NCI-H2196 (cell line): Measurements from ENCODE around the gene AHRR.
"Not testable (repeated sequence)": the region's sequence is repeated elsewhere in the genome, so short reads cannot be mapped to it uniquely, and the experiment has no call there.

Experiments
- DNase-seq: peaks from one replicate; lab custom pipeline; 2025; ENCODE audit not compliant: unreplicated experiment; lab: John Stamatoyannopoulos, UW

AHRR gene

DNA sequence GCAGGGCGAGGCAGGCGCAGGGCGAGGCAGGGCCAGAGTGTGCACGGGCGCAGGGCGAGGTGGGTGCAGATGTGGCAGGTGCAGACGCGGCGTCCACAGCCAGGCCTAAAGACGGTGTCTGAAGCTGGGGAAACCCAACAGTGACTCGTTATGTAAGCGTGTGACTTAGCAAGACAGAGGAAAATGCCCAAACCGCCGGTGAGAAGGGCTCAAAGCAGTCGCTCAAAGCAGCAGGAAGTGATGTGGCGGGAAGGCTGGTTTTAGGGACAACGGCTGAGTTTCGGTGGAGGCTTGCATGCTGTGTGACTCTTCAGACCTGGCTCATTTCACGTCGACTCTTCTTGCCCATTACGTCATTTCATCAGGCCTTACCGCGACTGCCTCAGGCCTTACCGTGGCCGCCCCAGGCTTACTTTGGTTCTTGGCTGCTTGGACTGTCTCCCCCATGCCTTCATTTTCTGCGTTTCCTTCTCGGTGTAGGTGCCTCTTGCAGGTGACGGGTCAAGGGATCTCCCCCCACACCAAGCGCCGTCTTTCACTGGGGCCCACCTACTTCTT, 71.0 kb downstream of the AHRR start:
- DNase-seq, result no peak

DNA sequence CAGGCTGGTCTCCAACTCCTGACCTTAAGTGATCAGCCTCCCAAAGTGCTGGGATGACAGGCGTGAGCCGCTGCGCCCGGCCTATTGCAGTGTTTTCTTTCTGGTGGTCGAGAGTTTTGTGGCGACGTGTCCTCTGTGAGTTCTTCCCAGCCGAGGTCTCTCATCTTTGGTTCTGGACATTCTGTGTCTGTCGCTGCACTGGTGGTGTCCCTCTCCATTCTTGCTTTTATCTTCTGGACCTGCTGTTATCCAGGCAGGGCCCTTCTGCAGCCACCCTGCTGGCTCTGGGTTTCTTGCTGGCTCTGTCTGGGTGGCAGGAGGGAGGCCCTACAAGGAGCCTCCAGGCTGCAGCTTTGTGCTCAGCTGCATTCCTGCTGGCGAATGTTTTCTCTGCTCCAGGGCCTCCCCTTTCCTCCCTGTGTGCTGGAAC, 72.3 kb downstream of the AHRR start:
- DNase-seq, result no peak

DNA sequence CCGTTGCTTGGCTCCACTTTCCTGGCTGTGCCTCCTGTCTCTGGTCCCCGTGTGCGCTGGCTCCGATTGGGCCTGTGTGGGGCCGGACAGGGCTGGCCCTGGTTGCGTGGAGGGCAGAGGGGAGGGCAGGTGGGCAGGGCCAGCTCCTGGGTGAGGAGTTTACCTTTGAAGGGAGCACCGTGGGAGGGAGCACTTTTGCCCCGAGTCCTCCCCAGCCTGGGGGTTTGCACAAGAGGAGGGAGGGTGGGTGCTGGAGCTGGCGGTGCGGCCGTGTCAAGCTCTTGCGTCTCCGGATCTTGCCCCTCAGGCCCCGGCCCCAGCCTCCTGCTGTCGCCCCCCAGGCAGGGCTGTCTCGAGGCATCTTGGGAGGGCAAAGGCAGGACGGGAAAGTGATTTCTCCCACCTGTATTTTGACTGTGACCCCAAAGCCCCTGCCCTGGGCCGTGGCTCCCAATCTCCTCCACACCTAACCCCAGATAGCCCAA, 73.2 kb downstream of the AHRR start:
- DNase-seq, result no peak

DNA sequence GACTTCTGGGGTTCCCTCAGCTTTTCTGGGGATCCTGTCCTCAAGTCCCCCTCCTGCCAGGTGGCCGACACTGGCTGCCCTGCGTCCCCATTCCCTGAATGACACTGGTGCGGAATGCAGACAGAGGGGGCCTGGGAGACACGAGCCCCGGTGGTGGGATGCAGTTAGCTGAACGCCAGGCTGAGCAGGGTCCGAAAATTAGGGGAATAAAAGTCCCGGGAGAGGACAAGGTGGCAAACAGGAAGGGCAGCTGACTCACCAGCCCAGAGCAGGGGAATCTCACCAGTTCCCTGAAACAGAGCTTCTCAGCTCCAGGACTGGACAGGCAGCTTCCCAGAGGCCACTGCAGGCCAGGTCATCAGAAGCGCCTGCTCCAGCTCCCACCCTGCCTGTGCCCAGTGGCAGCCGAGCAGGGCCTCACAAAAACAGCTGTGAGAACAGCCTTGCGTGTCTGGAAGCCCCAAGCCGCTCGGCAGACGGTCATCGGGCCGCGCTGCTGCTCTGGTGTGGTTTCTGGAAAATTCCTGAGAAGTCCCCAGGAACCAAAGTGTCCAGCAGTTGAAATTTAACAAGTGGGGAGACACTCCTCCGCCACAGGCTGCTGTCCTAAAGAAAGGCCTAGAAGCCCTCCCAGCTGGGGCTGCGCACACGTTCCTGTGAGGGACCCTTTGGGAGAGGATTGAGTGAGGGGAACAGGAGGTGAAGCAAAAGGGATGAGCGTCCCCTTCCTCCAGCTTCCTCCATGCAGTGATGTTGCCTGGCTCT, 73.8 kb downstream of the AHRR start:
- no peak for DNase-seq

DNA sequence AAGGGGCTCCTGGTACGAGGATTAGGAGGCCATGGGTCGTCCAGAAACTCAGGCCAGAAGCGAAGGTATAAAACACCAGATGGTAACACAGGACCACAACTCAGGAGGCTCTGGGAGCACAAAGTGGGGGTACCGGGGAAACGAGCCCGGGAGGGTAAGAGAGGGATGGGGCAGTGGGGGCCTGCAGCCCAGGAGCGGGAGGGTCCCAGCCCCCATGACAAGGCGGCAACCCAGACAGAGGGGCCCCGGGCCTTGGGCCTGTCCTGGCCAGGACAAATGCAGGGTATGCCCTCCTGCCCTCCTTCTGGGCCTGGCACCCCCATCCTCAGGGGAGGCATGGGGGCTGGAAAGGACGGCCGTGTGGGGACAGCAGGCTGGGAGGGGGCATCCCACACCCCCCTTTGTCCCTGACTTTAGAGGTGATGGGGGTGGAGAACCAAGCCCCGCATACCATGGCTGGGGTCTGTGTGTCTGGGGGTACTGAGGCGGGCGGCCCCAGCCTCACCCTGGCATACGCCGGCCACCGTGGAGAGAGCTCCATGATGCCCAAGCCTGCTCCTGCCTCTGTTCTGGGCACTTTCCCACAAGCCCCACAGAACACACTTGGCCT, 74.5 kb downstream of the AHRR start:
- DNase-seq, result no peak

DNA sequence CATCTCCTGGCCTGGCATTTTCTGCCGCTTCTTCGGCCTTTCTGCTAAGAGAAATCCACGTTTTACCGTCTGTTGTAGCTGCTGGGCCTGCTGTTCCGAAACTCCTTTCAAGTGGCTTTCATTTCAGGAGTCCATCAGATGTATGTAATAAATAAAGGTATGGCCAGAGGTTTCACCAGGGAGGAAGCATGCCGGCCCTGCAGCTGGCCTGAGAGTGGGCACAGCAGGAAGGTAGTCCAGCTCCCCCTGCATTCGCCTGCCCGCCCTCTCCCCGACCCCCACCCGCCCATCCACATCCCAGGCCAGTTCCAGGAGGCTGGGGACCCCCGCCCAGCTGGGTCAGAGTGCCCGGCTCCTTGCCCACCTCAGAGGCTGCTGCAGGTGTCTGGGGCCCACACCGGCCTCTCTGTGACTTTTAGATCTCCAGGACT, 75.0 kb downstream of the AHRR start:
- no peak for DNase-seq

DNA sequence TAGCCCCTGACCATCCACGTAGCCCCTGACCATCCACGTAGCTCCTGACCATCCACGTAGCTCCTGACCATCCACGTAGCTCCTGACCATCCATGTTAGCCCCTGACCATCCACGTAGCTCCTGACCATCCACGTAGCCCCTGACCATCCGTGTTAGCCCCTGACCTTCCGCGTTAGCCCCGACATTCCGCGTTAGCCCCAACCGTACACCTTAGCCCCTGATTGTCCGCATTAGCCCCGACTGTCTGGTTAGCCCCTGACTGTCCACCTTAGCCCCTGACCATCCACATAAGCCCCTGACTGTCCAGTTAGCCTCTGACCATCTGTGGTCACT, 76.6 kb downstream of the AHRR start:
- not testable (repeated sequence) for DNase-seq

DNA sequence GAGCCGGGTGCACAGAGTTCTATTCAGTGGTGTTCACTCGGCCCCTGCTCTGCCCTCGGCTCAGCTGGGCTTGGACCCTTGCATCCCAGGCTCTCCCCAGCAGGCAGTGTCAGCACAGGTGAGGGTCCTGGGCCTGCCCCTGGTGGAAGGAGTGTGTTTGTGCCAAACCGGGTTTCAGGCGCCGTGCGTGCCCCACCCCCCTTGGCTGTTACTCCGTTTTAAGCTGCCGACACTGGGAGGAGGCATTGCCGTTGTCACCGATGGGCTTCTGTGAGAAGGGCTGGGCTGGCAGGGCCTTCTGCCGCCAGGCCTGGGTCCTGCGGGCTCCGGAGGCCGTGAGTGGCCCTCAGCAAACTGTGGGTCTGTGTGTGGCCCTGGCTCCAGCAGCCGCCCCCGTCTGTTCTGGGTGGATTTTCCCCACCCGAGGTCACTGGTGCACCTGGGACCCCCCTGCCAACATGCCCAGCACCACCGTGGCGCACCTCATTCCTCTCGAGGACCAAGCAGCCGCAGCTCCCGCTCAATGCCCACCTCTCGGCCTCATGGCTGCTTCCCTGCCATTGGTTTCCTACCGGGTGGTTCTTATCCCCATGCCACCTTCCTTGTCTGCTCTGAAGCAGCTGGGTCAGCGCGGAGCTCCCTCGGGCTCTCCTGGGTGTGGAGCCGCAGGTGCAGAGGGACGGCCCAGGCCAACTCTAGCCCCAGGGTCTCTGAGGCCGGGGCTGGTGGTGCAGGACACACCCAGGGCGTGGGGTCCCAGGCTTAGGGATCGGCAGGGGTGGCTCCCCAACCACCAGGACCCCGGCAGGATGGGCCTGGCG, 77.2 kb downstream of the AHRR start:
- no peak for DNase-seq

DNA sequence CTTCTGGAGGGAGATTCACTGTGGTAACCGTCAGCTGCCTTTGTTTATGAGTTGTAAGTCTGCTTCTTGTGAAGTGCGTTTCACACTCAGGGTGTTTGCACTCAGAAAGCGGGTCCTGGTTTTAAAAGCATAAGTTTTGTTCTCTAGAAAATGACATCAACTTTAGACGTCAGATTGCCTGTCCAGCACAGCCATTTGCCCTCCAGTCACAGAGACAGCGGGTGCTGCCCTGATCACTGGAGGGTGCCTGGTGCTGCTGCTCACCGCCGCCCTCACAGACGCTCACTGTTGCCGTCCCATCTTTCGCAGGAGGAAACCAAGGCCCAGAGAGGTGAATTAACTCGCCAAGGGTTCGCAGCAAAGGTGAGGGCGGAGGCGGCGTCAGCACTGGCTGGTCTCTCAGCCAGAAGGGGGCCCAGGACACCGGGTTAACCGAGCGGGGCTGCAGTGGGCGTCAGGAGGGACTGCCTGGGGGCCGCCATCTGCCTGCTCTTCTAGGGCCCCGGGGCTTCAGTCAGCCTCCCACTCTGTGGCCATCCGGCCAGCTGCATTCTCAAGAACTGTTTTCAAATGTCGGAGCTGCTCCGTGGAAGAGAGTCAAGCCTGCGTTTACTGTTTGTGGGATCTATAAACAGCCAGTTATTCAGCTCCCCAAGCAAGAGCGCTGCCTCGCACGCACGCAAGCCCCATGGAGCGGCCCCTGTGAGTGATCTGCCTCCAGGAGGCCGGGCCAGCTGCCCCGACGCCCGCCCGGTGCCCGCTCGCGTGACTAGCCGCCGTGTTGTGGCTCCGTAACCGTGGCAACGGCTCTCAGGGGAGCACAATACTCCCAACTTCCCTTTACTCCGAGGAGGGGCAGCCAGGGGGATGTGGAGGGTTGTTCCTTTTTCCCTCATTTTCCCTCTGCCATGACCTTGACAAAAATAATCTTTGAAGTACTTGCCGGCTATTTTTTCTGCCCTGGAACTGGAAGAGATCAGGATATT, 78.1 kb downstream of the AHRR start:
- peak; percentile 87 for DNase-seq

DNA sequence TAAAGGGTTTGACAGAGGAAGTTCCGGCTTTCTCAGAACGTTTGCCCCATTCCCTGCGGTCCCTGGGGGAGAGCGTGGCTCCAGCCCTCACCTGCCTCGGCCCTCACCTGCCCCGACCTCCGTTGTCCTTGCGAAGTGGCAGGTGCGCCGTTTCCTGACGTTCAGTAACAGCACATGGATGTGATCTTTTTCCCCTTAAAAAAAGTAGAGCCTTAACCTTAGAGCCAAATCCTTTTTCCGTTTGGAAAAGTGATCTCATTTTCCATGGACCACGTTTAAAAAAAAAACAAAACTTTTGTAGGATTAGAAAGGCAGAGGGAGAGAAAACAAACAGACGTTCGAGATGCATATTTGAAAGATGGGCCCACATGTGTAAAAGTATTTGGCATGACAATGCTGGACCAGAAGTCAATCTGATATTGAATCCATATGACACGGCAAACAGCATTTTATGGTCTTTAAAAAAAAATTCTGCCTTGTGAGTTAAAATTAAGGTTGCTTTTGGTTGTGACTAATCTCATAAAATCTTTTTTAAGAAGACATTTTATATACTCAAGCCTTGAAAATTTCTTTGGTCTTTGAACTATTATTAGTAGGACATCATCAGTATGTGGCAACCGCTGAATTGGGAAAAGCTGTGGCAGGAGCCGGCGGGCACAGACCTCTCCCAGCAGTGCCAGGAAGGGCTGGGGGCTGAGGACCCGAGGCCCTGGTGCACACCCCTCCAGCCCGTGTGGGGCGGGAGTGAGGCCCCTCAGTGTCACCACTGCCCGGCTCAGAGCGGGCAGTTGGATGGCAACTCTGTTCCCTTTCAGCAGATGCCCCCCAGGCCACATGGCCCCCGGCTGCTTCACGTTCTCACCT, 79.0 kb downstream of the AHRR start:
- DNase-seq, result peak; percentile 73

DNA sequence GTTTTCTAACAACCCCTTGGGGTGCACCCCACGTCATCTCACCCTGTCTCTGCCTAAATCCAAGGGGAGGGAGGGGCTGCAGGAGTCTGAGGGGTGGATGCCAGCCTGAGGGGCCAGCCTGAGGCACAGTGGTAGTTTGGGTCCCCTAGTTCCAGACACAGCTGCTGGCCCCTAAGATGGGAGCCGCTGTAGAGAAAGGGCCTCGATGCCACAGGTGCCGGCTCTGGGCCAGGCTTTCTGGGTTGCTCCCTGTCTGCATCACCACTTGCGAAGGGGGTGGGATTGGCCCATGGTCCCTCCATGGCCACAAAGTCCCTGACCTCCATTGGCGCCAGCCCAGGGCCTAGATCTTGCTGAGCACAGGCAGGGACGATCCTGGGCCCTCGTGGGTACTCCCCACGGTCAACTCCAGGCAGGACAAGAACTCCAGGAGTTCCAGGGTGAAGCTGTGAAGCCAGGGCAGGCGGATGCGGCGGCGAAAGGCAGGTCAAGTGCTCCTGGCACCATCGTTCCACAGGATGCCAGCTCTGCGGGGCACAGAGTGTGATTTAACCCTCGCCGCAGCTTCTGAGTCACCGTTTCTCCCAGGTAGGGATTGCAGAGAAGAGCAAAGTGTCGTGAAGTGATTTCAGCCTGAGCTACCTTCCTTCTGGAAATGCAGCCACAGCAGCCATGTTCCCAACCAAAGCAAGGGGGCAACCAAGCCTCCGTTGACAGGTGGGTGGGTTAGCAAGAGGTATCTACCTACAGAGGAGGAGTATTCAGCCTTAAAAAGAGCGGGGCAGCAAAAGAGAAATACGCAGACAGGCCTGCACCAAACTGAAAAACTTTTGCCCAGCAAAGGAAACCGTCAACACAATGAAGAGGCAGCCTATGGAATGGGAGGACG, 79.9 kb downstream of the AHRR start:
- DNase-seq, result no peak

DNA sequence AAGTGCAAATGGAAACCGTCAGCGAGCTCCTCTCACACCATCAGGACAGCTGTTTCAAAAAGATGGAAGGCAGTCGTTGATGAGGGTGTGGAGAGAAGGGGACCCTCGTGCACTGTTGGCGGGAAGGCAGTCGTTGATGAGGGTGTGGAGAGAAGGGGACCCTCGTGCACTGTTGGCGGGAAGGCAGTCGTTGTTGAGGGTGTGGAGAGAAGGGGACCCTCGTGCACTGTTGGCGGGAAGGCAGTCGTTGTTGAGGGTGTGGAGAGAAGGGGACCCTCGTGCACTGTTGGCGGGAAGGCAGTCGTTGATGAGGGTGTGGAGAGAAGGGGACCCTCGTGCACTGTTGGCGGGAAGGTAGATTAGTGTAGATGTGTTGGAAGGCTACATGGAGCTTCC, 80.7 kb downstream of the AHRR start:
- DNase-seq, result not testable (repeated sequence)

DNA sequence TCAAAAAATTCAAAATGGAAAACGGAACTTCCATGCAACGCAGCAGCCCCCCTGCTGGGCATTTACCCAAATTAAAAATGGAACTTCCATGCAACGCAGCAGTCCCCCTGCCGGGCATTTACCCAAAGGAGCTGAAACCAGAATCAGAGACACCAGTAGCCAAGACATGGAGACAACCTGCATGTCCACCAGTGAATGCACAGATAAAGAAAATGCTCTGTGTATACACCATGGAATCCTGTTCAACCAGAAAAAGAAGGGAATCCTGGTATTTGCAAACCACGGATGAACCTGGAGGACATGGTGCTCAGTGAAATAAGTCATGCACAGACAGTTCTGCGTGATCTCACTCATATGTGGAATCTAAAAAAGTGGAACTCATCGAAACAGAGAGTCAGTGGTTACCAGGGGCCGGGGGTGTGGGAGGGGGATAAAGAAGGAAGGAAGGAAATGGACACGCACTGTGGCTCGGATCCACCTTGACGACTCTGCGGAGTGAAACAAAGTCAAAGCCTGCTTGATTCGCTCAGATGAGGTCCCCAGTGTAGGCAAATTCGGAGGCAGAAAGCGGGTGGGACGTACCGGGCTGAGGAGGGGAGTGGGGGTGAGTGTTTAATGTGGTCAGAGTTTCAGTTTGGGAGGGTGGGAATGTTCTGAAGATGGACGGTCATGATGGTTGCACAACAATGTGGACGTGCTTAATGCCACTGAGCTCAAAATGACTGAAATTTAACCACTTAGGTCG, 81.3 kb downstream of the AHRR start:
- no peak for DNase-seq

DNA sequence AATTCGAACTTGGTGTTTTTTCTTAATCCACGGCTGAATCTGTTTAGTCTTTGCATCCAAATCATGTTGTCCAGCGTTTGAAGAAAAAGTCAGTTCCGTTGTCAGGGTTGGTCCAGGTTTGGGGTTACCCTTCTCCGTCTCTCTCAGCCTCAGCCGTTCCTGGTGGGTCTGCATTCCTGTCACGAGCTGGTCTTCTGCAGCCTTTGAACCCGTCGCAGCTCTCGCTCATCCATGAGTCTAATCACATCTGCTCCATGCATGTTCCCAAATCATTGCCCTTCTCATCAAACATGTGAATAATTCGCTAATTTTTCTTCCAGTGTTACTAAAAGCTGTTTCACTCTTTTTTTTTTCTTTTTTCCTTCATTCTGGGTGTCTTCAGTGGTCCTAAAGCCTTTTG, 82.5 kb downstream of the AHRR start:
- DNase-seq, result no peak

DNA sequence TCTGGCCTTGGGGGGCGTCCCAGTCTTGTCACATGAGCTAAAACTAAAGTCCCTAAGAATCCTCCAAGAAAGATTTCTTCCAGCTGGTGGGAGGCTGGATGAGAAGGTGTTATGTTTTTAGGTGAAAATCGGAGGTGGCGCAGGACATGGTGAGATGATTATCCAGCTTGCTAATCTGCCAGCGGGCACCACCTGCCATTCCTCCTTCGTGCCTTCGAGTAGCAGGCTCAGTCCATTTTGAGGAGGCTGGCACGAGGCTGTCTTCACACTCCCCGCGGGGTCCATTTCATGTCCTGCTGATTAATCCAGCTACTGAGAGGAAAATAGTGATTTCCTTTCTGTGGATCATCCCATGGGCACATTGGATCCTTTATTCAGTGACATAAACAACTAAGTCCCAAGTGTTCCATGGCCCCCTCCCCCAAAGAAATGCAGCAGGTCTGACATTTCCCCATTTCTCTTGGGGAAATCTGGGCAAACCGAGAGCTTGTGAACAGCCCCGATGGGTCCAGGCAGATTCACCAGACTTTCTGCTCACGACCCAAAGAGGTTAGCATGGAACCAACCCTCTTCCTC, 83.2 kb downstream of the AHRR start:
- DNase-seq, result no peak

DNA sequence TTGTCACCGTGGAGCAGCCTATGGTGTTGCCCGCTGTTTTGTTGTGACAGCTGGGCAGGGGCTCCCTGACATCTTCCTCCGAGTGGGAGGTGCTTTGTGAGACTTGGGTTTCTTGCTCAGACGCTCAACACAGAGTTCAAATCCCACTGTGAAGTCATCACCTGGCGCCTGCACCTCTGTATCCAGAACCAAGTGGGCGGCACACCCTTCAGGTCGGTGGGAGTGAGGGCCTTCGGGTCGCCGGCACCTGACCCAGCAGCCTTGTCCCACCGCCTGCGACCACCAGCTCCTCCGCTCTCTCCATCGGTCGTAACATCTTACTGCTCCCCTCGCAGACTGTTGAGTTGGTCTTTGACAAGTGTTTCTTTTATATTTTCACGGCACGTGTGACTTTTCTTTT, 83.9 kb downstream of the AHRR start:
- no peak for DNase-seq

DNA sequence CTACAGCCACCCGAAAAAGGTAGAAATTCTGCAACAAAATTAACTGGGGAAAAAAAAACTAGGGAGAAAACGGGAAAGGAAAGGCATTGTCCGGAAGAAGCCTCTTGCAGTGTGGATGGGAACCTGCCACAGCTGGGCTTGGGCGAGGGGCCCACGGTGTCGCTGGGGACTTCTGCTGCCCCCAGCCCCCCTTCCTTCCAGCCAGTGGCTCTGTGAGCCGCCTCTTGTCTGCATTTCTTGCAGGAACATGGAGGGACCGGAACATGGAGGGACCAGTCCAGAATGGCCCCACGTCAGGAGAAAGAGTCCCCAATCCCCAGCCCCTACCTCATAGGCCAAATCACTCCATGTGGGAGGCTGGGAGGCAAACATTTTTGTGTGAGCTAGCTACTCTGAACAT, 84.5 kb downstream of the AHRR start:
- DNase-seq, result no peak
